Parathyroid adenoma (tissue), 2 donors: Measurements from ENCODE around the gene AWAT2.

ENCODE experiments used
- H2AFZ ChIP-seq: fragments of 300-600 bp; sonication (generic); one replicate; pipeline ENCODE4 v1.7.0; 2017; ENCODE audit warnings: antibody characterized with exemption, mild to moderate bottlenecking
- H3K27ac ChIP-seq: fragments of 300-600 bp; sonication (generic); one replicate; pipeline ENCODE4 v1.7.0; 2017
- H3K27me3 ChIP-seq: fragments of 300-600 bp; sonication (generic); one replicate; pipeline ENCODE4 v1.7.0; 2017; ENCODE audit warnings: low read length; ENCODE audit not compliant: control insufficient read depth, insufficient read depth
- H3K36me3 ChIP-seq: fragments of 300-600 bp; sonication (generic); one replicate; pipeline ENCODE4 v1.7.0; 2017; ENCODE audit warnings: low read length; ENCODE audit not compliant: control insufficient read depth, insufficient read depth
- H3K4me1 ChIP-seq: fragments of 300-600 bp; sonication (generic); one replicate; pipeline ENCODE4 v1.7.0; 2017; ENCODE audit warnings: control low read depth
- H3K4me2 ChIP-seq: fragments of 300-600 bp; sonication (generic); one replicate; pipeline ENCODE4 v1.7.0; 2017; ENCODE audit warnings: low read length
- H3K4me3 ChIP-seq: fragments of 300-600 bp; sonication (generic); one replicate; pipeline ENCODE4 v1.7.0; 2017; ENCODE audit warnings: low read depth, low read length
- H3K79me2 ChIP-seq: fragments of 300-600 bp; sonication (generic); one replicate; pipeline ENCODE4 v1.7.0; 2017; ENCODE audit warnings: control low read depth
- H3K9ac ChIP-seq: fragments of 300-600 bp; sonication (generic); one replicate; pipeline ENCODE4 v1.7.0; 2017; ENCODE audit warnings: mild to moderate bottlenecking
- H3K9me3 ChIP-seq: fragments of 300-600 bp; sonication (generic); one replicate; pipeline ENCODE4 v1.7.0; 2017; ENCODE audit warnings: low read length; ENCODE audit not compliant: control insufficient read depth
- CTCF ChIP-seq: fragments of 300-600 bp; sonication (generic); IDR thresholded peaks from one replicate; pipeline ENCODE4 v1.7.0; 2017; ENCODE audit warnings: antibody characterized with exemption, mild to moderate bottlenecking
- donor health status: primary hyperparathyroidism.

AWAT2 gene

GRCh38 chrX:70022616-70023015 lies 27.1 kb downstream of the AWAT2 start:
- Histone ChIP-seq H3K4me1 (no peaks in the 10 kb centered on the region), H3K27me3 (no peaks in the 10 kb centered on the region), H3K9ac (no peak overlapping the region), H3K4me2 (no peak overlapping the region), H3K4me3 (no peak overlapping the region), H3K79me2 (no peaks in the 10 kb centered on the region), H3K9me3 (no peaks in the 10 kb centered on the region), H3K27ac (no peak overlapping the region), H3K36me3 (no peaks in the 10 kb centered on the region), H2AFZ (no peak overlapping the region)
- TF ChIP-seq CTCF: no peak

- Histone ChIP-seq H2AFZ (no peak overlapping the region), H3K79me2 (no peaks in the 10 kb centered on the region), H3K27ac (no peak overlapping the region), H3K36me3 (no peaks in the 10 kb centered on the region), H3K4me2 (no peak overlapping the region), H3K4me3 (no peak overlapping the region), H3K9me3 (no peaks in the 10 kb centered on the region), H3K27me3 (no peaks in the 10 kb centered on the region), H3K9ac (no peak overlapping the region), H3K4me1 (peaks cover 9% of the 10 kb centered on the region)
- no peak for TF ChIP-seq CTCF
Measured at GRCh38 chrX:70016513-70016912, 33.2 kb downstream of the AWAT2 start.

DNA sequence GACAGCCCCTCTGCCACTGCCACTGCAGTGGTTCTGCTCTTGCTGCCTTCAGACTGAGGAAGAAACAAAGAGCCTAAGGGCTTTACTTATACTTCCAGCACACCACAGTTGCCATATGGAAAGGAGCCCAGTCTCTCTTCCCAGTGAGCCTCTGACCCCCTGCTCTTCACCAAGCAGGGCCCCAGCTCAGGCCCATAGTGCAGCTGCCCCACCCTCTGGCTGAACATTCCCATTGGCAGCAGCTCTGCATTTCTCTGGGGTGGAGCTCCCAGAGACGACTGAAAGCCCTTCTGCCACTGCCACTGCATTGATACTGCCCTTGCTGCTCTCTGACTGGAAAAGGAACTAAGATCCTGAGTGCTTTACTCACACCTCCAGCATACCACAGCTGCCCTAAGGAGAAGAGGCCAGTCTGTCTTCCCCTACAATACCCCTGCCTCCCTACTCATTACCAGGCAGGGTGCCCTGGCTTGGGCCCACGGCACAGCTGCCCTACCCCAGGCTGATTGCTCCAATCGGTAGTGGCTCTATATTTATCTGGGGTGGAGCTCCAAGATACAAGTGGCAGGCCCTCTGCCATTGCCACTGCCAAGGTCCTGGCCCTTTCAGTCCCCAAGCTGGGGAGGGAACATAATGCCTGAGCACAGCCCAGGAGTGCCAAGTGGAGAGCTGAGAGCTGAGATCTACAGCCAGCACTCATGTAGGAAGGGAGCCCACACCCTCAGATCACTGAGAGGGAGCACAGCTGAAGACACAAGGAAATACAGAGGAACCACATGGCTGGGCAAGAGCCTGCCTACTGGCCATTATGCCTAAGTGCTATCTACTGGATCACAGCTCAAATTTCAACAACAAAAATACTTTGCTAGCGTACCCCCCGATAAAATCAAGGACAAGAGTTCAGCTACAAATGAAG lies 36.0 kb downstream of the AWAT2 start:
- Histone ChIP-seq H3K79me2 (no peaks in the 10 kb centered on the region), H2AFZ (no peak overlapping the region), H3K4me3 (no peak overlapping the region), H3K9ac (no peak overlapping the region), H3K4me2 (peak overlapping the region; percentile 13), H3K27me3 (no peaks in the 10 kb centered on the region), H3K27ac (peak overlapping the region; percentile 53), H3K4me1 (peaks cover 9% of the 10 kb centered on the region), H3K9me3 (no peaks in the 10 kb centered on the region), H3K36me3 (no peaks in the 10 kb centered on the region)
- no peak for TF ChIP-seq CTCF

DNA sequence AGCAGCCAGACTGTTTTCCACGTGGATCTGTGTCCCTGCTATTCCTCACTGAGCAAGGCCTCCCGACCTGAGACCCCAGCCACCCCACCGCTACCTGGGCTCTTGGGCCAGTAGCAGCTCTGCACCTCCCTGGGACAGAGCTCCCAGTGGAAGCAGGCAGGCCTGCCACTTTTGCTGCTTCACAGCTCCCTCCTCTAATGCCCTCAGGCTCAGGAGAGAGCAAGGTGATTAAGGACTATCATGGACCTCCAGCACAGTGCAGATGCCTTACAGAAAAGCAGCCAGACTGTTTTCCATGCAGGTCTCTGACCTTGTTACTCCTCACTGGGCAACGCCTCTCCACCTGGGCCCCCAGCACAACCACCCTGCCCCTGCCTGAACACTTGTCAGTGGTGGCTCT lies 37.0 kb downstream of the AWAT2 start:
- no peaks in the 10 kb centered on the region for H3K27me3 ChIP-seq
- no peaks in the 10 kb centered on the region for H3K79me2 ChIP-seq
- no peak overlapping the region for H3K27ac ChIP-seq
- no peak overlapping the region for H3K9ac ChIP-seq
- no peak overlapping the region for H2AFZ ChIP-seq
- H3K4me2 ChIP-seq: no peak overlapping the region
- no peak overlapping the region for H3K4me3 ChIP-seq
- H3K4me1 ChIP-seq: peaks cover 9% of the 10 kb centered on the region
- H3K36me3 ChIP-seq: no peaks in the 10 kb centered on the region
- no peak for TF ChIP-seq CTCF
- H3K9me3 ChIP-seq: no peaks in the 10 kb centered on the region

DNA sequence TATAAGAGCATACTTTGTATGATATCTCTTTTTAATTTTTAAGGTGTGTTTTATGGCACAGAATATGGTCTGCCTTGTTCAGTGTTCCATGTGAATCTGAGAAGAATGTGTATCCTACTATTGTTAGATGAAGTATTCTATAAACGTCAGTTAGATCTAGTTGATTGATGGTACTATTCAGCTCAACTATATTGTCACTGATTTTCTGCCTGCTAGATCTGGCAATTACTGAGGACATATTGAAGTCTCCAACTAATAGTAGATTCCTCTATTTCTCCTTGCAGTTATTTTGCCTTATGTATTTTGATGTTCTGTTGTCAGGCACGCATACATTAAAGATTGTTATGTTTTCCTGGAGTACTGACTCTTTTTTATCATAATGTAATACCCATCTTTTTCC lies 39.8 kb downstream of the AWAT2 start:
- H3K36me3 ChIP-seq: no peaks in the 10 kb centered on the region
- H3K4me3 ChIP-seq: no peak overlapping the region

More for the DNA sequence above, 39.8 kb downstream of the AWAT2 start:
- Histone ChIP-seq H2AFZ (no peak overlapping the region), H3K9ac (no peak overlapping the region), H3K27ac (no peak overlapping the region), H3K4me1 (peaks cover 9% of the 10 kb centered on the region), H3K27me3 (no peaks in the 10 kb centered on the region), H3K4me2 (no peak overlapping the region), H3K79me2 (no peaks in the 10 kb centered on the region), H3K9me3 (no peaks in the 10 kb centered on the region)
- no peak for TF ChIP-seq CTCF
